ENCODE results near the gene PRKX.
"Not testable (repeated sequence)": the region's sequence is repeated elsewhere in the genome, so short reads cannot be mapped to it uniquely, and the experiment has no call there.

Gene PRKX

GRCh38 chrX:3651277-3651676 lies 62.2 kb downstream of the PRKX start:
- DNase-seq = peak; percentile 27

DNA sequence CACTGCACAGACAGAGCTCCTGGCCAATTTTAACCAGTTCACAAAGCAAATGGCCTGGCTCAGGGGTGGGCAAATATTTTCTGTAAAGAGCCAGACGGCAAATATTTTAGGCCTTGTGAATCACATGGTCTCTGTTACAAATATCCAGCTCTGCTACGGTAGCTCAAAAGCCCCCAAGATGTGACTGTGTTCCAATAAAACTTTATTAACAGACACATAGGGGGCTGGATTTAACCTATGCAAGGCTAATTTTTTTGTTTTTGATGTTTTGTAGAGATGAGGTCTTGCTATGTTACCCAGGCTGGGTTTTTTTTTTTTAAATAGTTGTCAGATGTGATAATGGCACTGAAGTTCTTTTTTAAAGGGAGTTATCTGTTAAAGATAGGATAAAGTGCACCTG lies 65.4 kb downstream of the PRKX start:
- DNase-seq = no peak

GRCh38 chrX:3639858-3640631 lies 73.4 kb downstream of the PRKX start:
- DNase-seq = peak; percentile 20

GRCh38 chrX:3639236-3639635 lies 74.2 kb downstream of the PRKX start:
- DNase-seq = no peak

DNA sequence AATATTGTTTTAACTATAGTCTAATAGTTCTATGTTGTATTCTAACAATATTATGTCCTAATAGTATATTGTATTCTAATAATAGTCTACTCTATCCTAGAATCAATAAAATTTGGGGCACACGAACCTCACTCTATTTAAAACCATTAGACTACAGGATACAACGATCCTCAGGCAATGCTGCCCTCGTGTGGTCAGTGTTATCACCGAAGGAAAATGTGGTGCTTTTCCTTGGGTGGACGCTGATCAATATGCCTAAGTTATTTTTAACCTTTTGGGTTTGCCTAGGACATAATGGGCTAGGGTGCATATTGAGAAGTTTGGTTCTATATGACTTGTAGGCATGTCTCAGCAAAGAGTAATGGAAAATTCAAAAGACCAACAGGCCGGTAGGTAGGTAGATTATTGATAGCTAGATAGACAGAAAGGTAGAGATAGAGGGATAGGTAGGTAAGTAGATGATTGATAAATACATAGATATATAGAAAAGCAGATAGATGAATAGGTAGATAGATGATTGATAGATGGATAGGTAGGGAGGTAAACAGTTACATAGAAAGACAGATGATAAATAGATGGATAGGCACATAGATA lies 75.1 kb downstream of the PRKX start:
- DNase-seq = peak; percentile 35

GRCh38 chrX:3636803-3637202 lies 76.6 kb downstream of the PRKX start:
- DNase-seq = no peak

DNA sequence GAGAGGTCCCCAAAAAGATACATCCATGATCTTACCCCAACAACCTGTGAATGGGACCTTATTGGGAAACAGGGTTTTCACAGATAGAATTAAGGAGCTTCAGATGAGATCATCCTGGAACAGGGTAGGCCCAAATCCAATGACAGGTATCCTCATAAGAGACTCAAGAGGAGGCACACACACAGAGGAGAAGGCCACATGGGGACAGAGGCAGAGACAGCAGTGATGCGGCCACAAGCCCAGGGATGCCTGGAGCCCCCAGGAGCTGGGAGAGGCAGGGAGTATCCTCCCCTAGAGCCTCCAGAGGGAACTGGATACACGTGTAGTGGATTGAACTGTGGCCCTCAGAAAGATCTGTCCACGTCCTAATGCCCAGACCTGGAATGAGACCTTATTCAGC lies 82.3 kb downstream of the PRKX start:
- DNase-seq = no peak

- no peak for DNase-seq
These were observed 85.9 kb downstream of the PRKX start for GRCh38 chrX:3627594-3627993.

GRCh38 chrX:3621414-3621813 lies 92.0 kb downstream of the PRKX start:
- DNase-seq = no peak

- not testable (repeated sequence) for DNase-seq
These were observed 101.7 kb downstream of the PRKX start for GRCh38 chrX:3611744-3612143.

GRCh38 chrX:3609810-3610209 lies 103.6 kb downstream of the PRKX start:
- DNase-seq = peak; percentile 77

DNA sequence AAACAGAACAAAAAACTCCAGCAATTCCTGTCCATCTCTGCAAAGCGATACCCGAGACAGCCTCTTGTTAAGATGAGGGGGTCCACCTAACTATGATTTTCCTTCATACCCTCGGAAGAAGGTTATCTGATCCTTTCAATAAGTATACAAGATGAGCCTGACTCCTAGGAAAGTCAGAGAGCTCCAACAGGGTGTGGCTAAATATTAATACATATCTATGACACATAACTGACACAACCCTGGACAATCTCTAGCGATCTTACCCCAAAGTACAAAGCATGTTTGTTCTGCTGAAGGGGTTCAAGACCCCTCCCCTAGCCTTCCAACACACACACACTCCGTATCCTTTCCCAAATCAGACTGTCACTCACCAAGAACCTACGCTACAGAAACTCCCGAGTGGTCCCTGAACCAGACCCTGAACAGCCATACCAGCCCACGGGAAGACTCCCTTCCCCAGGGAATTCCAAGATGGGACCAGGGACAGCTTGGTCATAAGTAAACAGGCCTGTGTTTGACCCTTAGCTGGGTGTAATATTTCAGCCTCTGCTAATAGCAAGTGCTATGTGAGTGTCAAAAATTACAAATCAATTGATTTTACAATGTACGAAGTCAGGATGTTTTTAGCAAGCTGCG lies 110.3 kb downstream of the PRKX start:
- DNase-seq = no peak

GRCh38 chrX:3599802-3600430 lies 113.5 kb downstream of the PRKX start:
- DNase-seq = peak; percentile 58

DNA sequence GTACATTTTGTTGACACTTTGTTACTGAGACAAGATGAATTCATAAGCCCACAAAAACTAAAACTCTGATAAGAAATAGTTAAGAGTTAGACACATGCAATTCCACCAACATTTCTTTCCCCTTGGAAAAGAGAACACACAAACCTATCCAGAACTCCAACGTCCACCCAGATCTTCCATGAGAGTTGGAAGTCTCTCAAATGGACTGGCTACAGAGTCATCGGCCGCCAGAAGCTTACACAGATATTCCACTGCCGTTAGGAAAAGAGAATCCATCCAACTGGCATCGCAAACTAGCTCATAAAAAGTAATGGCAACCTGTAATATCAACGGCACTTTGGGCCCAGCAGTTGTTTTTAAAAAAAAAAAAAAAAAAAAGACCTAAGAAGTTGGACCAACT lies 114.7 kb downstream of the PRKX start:
- no peak for DNase-seq

- DNase-seq = no peak
These were observed 115.3 kb downstream of the PRKX start for GRCh38 chrX:3598046-3598605.

DNA sequence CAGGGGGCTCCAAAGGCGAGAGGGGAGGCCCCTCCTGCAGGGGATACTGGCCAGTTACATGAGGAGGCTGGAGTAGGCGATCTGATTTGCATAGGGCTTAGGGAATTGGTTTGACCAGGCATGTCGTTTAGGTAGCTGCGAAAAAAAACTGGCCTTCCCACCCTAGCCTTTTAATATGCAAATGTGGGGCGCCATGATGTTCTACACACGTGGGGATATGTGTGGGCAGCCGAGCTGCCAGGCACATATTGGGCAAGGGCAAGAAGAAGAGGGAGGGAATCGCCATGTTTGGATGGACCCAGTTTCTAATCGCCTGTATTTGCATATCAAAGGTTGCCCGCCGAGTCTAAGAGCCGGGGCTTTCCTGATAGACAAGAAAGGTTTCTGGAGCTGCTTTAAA lies 121.3 kb downstream of the PRKX start:
- DNase-seq = no peak

DNA sequence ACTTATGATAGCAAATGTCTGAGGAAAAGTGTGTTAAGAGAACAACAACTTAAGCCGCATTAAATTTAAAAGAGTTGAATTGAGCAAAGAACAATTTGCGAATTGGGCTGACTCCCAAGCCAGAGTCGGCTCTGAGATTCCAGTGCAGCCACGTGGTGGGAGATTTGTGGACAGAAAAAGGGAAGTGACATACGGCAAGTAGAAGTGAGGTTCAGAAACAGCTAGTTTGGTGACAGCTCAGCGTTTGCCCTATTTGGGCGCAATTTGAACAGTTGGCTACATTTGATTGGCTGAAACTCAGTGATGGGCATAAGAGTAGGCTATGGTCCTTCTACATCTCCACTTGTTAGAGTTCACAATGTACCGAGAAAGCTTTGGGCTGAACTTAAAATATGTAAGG lies 124.0 kb downstream of the PRKX start:
- no peak for DNase-seq

- DNase-seq = no peak
These were observed 127.7 kb downstream of the PRKX start for GRCh38 chrX:3585719-3586118.

- DNase-seq = no peak
These were observed 128.9 kb downstream of the PRKX start for GRCh38 chrX:3584415-3584996.

DNA sequence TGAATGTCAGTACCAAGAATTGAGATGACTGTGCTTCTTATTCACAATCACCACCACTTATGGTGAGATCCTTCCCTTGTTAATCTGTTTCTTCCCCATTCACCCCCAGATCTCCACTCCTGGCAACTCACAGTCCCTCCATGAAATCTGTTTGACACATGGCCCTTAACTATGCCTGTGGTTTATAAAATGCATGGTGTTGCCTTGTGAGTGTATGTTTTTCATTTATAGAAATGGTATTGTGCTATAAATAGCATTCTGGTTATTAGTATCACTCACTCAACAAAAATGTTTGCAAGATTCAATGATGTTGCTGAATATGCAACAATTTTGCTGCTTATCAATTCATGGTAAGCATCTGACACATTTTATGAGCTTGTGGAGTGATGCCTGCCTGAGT lies 131.0 kb downstream of the PRKX start:
- DNase-seq = peak; percentile 73

DNA sequence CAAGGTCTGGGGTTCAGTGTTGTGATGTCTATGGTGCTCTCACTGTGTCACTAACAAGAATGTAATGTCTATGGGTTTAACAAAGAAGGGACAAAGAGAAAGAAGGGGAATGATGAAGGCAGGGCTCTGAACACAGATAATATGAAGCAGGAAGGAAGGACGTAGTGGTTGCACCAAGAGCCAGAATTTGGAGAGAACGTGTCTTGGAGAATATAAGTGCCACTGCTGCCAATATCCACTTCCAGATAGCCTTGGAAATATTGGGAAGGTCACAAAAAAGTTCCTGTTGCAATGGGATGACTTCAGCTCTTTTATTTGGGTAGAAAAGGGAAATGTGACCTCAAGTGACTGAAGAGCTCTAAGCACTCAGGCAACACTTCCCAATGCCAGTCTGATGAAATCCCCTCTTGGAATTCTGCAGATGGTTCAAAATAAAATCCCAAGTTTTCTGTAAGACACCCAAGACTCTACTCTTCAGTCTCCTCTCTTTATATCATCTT lies 131.8 kb downstream of the PRKX start:
- no peak for DNase-seq

GRCh38 chrX:3577551-3577950 lies 135.9 kb downstream of the PRKX start:
- no peak for DNase-seq

Data from fibroblast of skin of scalp (primary cell).